Left ventricle myocardium inferior (tissue), 1 donor: ENCODE measurements around the gene CPNE4. TPM values are rescaled to one million over a fixed set of nuclear protein-coding genes. Genes with fewer than 3 reads are reported as not detected.

Source experiments
- DNase-seq: peaks from one replicate; pipeline ENCODE4 v3.0.0-alpha.2; 2020
- H3K27ac ChIP-seq: fragments of 200-600 bp; replicated peaks from 2 replicates; pipeline ENCODE4 v1.8.0; 2021
- H3K27me3 ChIP-seq: fragments of 200-600 bp; 2 replicates; pipeline ENCODE4 v1.8.0; 2021; ENCODE audit warnings: low read depth
- H3K36me3 ChIP-seq: fragments of 200-600 bp; 2 replicates; pipeline ENCODE4 v1.8.0; 2021
- H3K4me1 ChIP-seq: fragments of 200-600 bp; 2 replicates; pipeline ENCODE4 v1.8.0; 2021
- H3K4me3 ChIP-seq: fragments of 200-600 bp; 2 replicates; pipeline ENCODE4 v1.8.0; 2021; ENCODE audit warnings: mild to moderate bottlenecking, moderate library complexity
- H3K9me3 ChIP-seq: fragments of 200-600 bp; replicated peaks from 2 replicates; pipeline ENCODE4 v1.8.0; 2021
- CTCF ChIP-seq: fragments of 200-600 bp; IDR thresholded peaks from 2 replicates; pipeline ENCODE4 v1.8.0; 2021; ENCODE audit warnings: antibody characterized with exemption, mild to moderate bottlenecking, borderline replicate concordance
- intact Hi-C: fragments of 100-400 bp; cut with micrococcal nuclease; formaldehyde crosslinking; loops from one replicate; pipeline ENCODE4 v1.11.0; 2022
- total RNA-seq: library from RNA; stranded (reverse); fragmentation: NEBNext Ultra II Directional; extraction: Animal tissue kit (Norgen Biotek cat#: 25700); gene quantifications from one replicate; pipeline ENCODE4 v1.2.1, GENCODE V29; 2021
- donor health status: DM: no; HTN: yes; CAD: no; lungs with severe emphysema.

Gene CPNE4
- total RNA-seq, 1 donor from 2014 or later: 17.9 TPM

GRCh38 chr3:131623431-131623830, 411.4 kb downstream of the CPNE4 start:
- H3K4me3 ChIP-seq: no peak overlapping the region
- H3K36me3 ChIP-seq: no peaks in the 10 kb centered on the region
- intact Hi-C loops: no loop called here
- no peaks in the 10 kb centered on the region for H3K4me1 ChIP-seq
- no peak overlapping the region for H3K27ac ChIP-seq
- H3K9me3 ChIP-seq: no peaks in the 10 kb centered on the region
- DNase-seq: no peak
- no peak for TF ChIP-seq CTCF
- no peaks in the 10 kb centered on the region for H3K27me3 ChIP-seq

GRCh38 chr3:131622726-131623125, 412.1 kb downstream of the CPNE4 start:
- Histone ChIP-seq H3K4me3 (no peak overlapping the region), H3K9me3 (no peaks in the 10 kb centered on the region), H3K27ac (no peak overlapping the region), H3K4me1 (no peaks in the 10 kb centered on the region), H3K27me3 (no peaks in the 10 kb centered on the region), H3K36me3 (no peaks in the 10 kb centered on the region)
- intact Hi-C loops: no loop called here
- no peak for DNase-seq
- TF ChIP-seq CTCF: no peak

GRCh38 chr3:131620977-131621376, 413.8 kb downstream of the CPNE4 start:
- intact Hi-C loops: no loop called here
- Histone ChIP-seq H3K27me3 (no peaks in the 10 kb centered on the region), H3K4me3 (no peak overlapping the region), H3K27ac (no peak overlapping the region), H3K36me3 (no peaks in the 10 kb centered on the region), H3K4me1 (peaks cover 3% of the 10 kb centered on the region), H3K9me3 (no peaks in the 10 kb centered on the region)
- DNase-seq: no peak
- no peak for TF ChIP-seq CTCF

- Histone ChIP-seq H3K27me3 (no peaks in the 10 kb centered on the region), H3K4me3 (no peak overlapping the region), H3K4me1 (peaks cover 3% of the 10 kb centered on the region), H3K27ac (no peak overlapping the region), H3K36me3 (no peaks in the 10 kb centered on the region), H3K9me3 (no peaks in the 10 kb centered on the region)
- no peak for TF ChIP-seq CTCF
- no peak for DNase-seq
- intact Hi-C loops: no loop called here
Measured at GRCh38 chr3:131619821-131620220, 415.0 kb downstream of the CPNE4 start.

GRCh38 chr3:131616719-131617118, 418.1 kb downstream of the CPNE4 start:
- no peaks in the 10 kb centered on the region for H3K36me3 ChIP-seq

More at GRCh38 chr3:131616719-131617118, 418.1 kb downstream of the CPNE4 start:
- no peak overlapping the region for H3K4me3 ChIP-seq
- H3K27ac ChIP-seq: no peak overlapping the region
- no peak for TF ChIP-seq CTCF
- no peaks in the 10 kb centered on the region for H3K27me3 ChIP-seq
- intact Hi-C loops: no loop called here
- no peaks in the 10 kb centered on the region for H3K9me3 ChIP-seq
- DNase-seq: no peak
- H3K4me1 ChIP-seq: peaks cover 3% of the 10 kb centered on the region
